ENCODE data around the gene MAP3K21.

The MAP3K21 gene

GRCh38 chr1:233406339-233406960 is 78.9 kb downstream of the MAP3K21 start:
- no peak for TF ChIP-seq CTCF (IDR thresholded peaks at IDR 0.05; ENCODE audit: low read depth, low read length)
- DNase-seq (ENCODE audit: low read depth in 2 of 2) = no peak

GRCh38 chr1:233406994-233407631 is 79.6 kb downstream of the MAP3K21 start:
- no peak for DNase-seq (ENCODE audit: low read depth in 2 of 2)
- no peak for TF ChIP-seq CTCF (IDR thresholded peaks at IDR 0.05; ENCODE audit: low read depth, low read length)
- no peak overlapping the region for H3K4me3 ChIP-seq (replicated peaks in 1 of 2; ENCODE audit: low read depth in 2 of 2, low read length in 2 of 2)

More at GRCh38 chr1:233406339-233406960, 78.9 kb downstream of the MAP3K21 start:
- no peak overlapping the region for H3K4me3 ChIP-seq (replicated peaks in 1 of 2; ENCODE audit: low read depth in 2 of 2, low read length in 2 of 2)

GRCh38 chr1:233409540-233409939 is 82.0 kb downstream of the MAP3K21 start:
- no peak for TF ChIP-seq CTCF (IDR thresholded peaks at IDR 0.05; ENCODE audit: low read depth, low read length)
- DNase-seq (ENCODE audit: low read depth in 2 of 2) = no peak
- H3K4me3 ChIP-seq (replicated peaks in 1 of 2; ENCODE audit: low read depth in 2 of 2, low read length in 2 of 2) = no peak overlapping the region

- TF ChIP-seq CTCF (IDR thresholded peaks at IDR 0.05; ENCODE audit: low read depth, low read length) = no peak
- no peak for DNase-seq (ENCODE audit: low read depth in 2 of 2)
- H3K4me3 ChIP-seq (replicated peaks in 1 of 2; ENCODE audit: low read depth in 2 of 2, low read length in 2 of 2) = no peak overlapping the region
Observed at GRCh38 chr1:233410906-233411305, 83.4 kb downstream of the MAP3K21 start.

- no peak for TF ChIP-seq CTCF (IDR thresholded peaks at IDR 0.05; ENCODE audit: low read depth, low read length)
- no peak for DNase-seq (ENCODE audit: low read depth in 2 of 2)
- no peak overlapping the region for H3K4me3 ChIP-seq (replicated peaks in 1 of 2; ENCODE audit: low read depth in 2 of 2, low read length in 2 of 2)
Observed at GRCh38 chr1:233412812-233413211, 85.3 kb downstream of the MAP3K21 start.

DNA sequence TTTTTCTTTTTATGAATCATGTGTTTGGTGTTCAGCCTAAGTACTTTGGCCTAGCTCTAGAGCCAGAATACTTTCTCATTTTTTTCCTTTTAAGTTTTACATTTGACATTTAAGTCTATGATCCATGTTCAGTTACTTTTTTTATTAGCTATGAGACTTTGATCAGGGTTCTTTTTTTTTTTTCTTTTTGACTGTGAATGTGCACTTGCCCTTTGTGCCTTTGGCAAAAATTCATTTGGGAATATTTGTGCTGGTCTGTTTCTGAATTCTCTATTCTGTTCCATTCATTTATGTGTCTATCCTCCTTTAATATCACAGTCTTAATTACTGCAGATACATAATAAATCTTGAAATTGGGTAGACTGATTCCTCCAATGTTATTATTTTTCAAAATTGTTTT is 93.8 kb downstream of the MAP3K21 start:
- no peak overlapping the region for H3K4me3 ChIP-seq (replicated peaks in 1 of 2; ENCODE audit: low read depth in 2 of 2, low read length in 2 of 2)
- DNase-seq (ENCODE audit: low read depth in 2 of 2) = no peak
- TF ChIP-seq CTCF (IDR thresholded peaks at IDR 0.05; ENCODE audit: low read depth, low read length) = no peak
